GM18505 (cell line): ENCODE results near the gene GALP.
"Not testable (repeated sequence)": the region's sequence is repeated elsewhere in the genome, so short reads cannot be mapped to it uniquely, and the experiment has no call there.

ENCODE experiments used
- ATAC-seq: cut with Tn5 transposase; IDR thresholded peaks from one replicate; pipeline ENCODE4 v1.9.1; 2021; ENCODE audit not compliant: unreplicated experiment
- POLR2A ChIP-seq: IDR thresholded peaks from 4 replicates; pipeline ENCODE4 v1.6.1; 2011; ENCODE audit warnings: borderline replicate concordance; ENCODE audit not compliant: insufficient read depth, insufficient read length; ENCODE audit errors: extremely low read depth

The GALP gene

DNA sequence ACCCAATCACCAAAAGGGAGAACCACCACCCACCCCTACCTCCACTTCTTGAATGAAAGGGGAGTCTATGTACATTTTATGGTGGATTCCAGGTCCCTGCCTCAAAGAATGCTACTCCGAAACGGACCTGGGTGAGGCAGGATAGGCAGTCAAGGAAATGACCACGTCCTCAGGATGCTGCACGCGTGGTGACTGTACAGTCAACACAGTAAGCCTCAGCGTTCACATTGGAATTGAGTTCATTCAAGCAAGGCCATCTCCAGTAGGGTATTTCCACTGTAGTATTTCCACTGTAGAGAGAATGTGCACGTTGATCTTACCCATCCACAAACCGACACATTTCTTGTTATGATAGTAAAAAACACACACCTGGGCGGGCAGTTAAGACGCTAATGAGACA is 43.2 kb downstream of the GALP start:
- ATAC-seq, result no peak
- no peak for TF ChIP-seq POLR2A

DNA sequence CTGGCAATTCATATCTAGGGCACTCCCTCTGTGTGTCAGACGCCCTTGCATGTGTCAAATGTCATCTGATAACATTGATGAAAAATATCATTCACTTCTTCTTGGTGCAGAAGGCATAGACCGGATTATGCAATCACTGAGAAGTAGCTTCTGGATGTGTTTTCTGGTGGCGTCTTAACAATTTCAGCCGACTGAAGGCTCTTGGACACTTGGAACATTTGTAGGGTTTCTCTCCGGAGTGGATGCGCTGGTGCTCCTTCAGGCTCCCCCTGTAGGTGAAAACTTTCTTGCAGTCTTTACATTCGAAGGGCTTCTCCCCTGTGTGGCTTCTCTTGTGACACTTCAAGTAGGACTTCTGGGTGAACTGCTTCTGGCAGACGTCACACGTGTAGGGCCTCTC is 45.6 kb downstream of the GALP start:
- not testable (repeated sequence) for ATAC-seq

DNA sequence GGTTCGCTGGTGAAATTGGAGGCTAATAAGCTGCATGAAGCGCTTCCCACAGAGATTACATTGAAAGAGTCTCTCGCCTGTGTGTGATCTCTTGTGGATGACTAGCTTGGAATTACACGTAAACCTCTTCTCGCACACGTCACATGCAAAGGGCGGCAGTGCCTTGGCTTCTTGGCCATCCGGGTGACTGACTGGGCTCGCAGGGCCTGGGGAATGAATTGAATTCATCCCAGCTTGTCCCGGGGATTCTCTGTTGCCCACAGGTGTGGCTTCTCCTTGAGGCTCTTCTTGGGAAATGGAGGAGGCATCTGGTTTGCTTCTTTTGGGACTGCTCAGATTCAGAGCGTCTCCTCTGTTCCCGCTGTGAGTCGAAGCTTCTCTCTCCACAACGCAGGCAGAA is 46.0 kb downstream of the GALP start:
- no peak for ATAC-seq
- no peak for TF ChIP-seq POLR2A

DNA sequence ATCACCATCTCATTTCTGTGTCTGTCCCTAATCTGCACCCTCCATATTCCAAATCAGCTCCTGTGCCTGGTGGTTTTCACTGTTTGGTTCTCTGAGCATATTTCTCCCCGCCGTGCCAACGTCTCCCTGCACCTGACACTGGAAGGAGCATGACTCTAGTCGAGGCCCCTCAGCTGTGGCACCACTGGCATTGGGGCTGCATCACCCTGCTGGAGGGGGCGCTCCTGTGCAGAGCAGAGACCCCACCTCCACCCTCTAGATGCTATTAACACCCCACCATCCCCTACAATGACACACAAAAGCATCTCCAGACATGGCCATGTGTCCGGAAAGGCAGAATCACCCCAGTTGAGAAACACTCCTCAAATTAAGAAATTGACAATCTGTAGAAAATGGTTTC is 47.1 kb downstream of the GALP start:
- no peak for ATAC-seq
- no peak for TF ChIP-seq POLR2A

DNA sequence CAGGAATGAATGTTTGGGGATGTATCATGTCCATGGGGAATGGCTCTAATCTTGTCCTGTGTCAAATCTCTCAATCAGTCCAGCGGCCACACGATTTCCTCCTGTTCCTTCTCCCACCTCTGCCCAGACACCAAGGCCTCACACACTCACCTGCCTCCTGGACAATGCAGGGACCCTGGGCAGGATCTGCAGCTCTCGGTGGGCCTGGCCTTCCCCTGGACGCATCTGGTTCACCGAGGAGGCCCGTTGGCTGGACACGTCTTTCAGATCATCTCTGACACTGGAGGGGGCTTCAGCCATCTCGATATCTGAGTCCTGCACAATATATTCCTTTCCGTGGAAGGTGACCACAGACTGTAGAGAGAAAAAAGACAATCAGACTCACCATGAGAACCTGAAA is 47.7 kb downstream of the GALP start:
- TF ChIP-seq POLR2A, result no peak
- no peak for ATAC-seq
